Gastrocnemius medialis (tissue), 4 donors: ENCODE data around the gene AMMECR1.

Experiments
- POLR2A ChIP-seq, 2 donors: fragments of 450-650 bp; IDR thresholded peaks; one replicate each; pipeline ENCODE4 v1.6.1; 2017; ENCODE audit warnings: antibody characterized with exemption in 2 of 2, mild to moderate bottlenecking in 2 of 2, moderate library complexity in 2 of 2
- TF ChIP-seq, protein P1 (sequence below), 5 experiments: fragments of 450-650 bp in 3 of 5; fragments of 200-600 bp in 2 of 5; sonication (generic) in 2 of 5; IDR thresholded peaks in 4 of 5; conservative IDR thresholded peaks in 1 of 5; 1 replicate in 4 of 5; 2 replicates in 1 of 5; pipeline ENCODE4 v1.5.1; 2016 to 2019; ENCODE audit warnings: antibody characterized with exemption in 5 of 5, mild to moderate bottlenecking in 3 of 5, moderate library complexity in 3 of 5

- TF ChIP-seq, protein P1, sequence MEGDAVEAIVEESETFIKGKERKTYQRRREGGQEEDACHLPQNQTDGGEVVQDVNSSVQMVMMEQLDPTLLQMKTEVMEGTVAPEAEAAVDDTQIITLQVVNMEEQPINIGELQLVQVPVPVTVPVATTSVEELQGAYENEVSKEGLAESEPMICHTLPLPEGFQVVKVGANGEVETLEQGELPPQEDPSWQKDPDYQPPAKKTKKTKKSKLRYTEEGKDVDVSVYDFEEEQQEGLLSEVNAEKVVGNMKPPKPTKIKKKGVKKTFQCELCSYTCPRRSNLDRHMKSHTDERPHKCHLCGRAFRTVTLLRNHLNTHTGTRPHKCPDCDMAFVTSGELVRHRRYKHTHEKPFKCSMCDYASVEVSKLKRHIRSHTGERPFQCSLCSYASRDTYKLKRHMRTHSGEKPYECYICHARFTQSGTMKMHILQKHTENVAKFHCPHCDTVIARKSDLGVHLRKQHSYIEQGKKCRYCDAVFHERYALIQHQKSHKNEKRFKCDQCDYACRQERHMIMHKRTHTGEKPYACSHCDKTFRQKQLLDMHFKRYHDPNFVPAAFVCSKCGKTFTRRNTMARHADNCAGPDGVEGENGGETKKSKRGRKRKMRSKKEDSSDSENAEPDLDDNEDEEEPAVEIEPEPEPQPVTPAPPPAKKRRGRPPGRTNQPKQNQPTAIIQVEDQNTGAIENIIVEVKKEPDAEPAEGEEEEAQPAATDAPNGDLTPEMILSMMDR (IDR thresholded peaks at IDR 0.05 in 4 of 5, conservative IDR thresholded peaks at IDR 0.05 in 1 of 5) = no peak
- no peak for TF ChIP-seq POLR2A (IDR thresholded peaks at IDR 0.05)
These were observed 4.7 kb upstream of the AMMECR1 start for GRCh38 chrX:110322603-110323002.
